ENCODE results near the gene GMDS.

Gene GMDS

GRCh38 chr6:1841136-1841535 lies 404.3 kb downstream of the GMDS start:
- no peak for DNase-seq (ENCODE audit: low read depth, low spot score)
- H3K4me3 ChIP-seq (ENCODE audit: low read length), result no peak overlapping the region

DNA sequence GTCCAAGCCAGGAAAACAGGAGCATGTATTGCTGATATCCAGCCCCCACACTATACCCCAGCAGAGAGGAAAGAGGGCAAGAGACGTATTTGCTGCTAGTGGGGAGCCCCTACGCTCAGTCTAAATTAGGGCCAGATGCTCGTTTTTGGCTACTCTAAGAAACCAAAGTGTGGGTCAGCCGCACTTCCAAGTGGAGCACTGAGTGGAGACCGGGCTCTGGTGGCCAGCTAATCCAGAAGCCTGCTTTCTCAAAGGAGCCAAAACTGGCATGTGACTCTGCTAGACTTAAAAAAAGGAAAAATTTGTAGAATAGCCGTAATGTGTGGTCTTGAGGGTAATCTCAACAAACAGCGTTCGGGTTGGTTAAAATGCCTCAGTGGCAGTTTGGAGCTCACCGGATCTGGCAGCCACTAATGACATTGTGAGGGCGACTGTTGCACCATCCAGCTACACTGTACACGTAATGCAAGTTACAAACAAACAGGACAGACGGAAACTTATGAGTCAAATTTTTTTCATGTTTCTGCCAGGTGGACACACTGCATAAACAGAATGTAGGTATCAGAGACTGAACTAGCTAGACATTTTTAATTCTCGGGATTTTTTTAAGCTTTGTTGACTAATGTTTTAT lies 404.8 kb downstream of the GMDS start:
- DNase-seq (ENCODE audit: low read depth, low spot score), result no peak
- no peak overlapping the region for H3K4me3 ChIP-seq (ENCODE audit: low read length)

DNA sequence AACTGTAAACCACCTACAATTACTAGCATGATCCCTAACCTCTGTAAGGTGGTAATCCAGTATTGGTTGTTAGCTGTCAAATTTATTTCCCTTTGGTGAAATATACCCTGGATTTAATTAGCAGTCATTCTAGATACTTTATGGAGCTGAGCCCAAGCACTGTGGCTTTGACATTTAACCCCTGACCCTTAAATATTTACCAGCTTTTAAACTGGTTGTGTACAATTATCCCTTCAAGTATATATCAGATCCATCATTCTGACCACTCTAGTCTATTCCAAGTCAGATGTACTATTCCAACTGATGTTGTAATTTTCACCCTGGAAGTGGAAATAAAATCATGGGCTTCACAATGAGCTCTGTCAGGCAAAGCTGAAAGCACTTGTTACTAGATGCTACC lies 406.0 kb downstream of the GMDS start:
- DNase-seq (ENCODE audit: low read depth, low spot score), result no peak
- no peak overlapping the region for H3K4me3 ChIP-seq (ENCODE audit: low read length)

- DNase-seq (ENCODE audit: low read depth, low spot score), result no peak
- no peak overlapping the region for H3K4me3 ChIP-seq (ENCODE audit: low read length)
Observed at GRCh38 chr6:1838604-1839213, 406.7 kb downstream of the GMDS start.

GRCh38 chr6:1837826-1838225 lies 407.6 kb downstream of the GMDS start:
- DNase-seq (ENCODE audit: low read depth, low spot score), result no peak
- no peak overlapping the region for H3K4me3 ChIP-seq (ENCODE audit: low read length)

DNA sequence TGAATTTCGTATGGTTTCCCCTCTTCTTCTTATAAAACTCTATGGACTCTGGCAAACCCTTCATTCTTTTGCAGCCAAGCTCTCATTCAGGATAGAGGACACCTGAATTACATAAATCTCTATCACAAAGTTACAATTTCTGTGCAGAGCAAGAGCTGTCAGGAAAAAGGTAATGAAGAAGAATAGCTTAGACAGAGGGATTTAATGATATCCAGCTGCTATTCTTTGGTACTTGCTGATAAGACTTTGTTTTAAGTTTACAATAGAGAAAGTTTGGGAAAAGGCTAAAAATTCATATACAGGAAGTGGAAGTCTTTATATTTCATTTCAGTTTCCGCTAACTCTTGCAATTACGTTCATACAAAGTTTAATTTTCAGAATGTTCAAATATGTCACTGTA lies 408.7 kb downstream of the GMDS start:
- DNase-seq (ENCODE audit: low read depth, low spot score), result no peak
- H3K4me3 ChIP-seq (ENCODE audit: low read length), result no peak overlapping the region

DNA sequence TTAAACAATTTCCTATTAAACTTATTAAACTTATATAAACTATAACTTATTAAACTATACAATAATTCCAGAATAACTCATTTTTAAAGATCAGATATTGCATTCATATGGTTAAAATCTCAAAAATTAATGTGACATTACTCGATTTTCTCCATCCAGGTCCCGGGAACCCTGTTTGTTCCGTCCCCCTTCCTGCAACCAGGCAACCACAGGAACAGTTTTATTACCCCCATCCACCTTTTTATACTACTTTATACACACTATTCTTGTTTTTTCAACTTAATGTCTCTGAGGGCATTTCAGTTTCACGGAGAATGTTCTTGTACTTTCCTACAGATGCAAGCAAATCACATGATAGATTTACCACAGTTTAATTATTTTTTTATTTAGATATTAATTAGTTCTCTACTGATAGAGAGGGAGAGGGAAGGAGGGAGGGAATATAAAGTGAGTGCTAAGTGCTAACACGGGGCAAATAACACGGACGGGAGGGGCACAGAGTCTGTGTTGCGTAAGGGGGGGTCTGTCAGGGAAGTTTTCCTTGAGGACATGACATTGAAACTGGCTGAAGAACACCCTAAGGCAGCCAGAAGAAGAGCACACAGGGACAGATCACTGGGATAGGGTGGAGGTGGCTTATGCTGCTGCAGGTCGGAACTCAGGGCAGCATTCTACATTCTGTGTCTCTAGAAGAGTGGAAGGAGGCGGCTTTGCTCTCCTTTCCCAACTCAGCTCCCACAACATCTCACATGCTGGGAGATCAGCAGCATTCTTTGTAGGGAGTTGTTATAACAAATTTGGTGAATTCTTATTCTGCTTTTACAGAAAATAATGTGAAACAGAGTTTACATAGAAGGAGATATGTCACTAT lies 410.5 kb downstream of the GMDS start:
- DNase-seq (ENCODE audit: low read depth, low spot score), result no peak
- no peak overlapping the region for H3K4me3 ChIP-seq (ENCODE audit: low read length)

DNA sequence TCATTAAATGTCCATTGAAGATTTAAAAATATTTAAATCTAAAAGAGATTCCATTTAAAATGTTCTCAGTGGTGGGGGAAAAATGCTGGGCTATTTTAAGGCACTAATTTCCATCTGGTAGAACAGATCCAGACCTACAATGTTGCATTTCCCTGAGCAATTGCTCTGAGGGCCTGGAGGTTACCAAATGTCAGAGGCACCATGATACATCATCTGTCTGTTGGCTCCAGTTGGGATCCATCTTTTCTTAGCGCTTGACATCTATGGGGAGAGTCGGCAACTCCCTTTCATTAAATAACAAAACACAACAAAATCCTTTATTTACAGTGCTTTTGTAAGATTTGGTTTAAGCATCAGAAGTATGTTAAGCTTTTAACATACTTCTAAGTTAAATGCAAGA lies 411.2 kb downstream of the GMDS start:
- no peak for DNase-seq (ENCODE audit: low read depth, low spot score)
- no peak overlapping the region for H3K4me3 ChIP-seq (ENCODE audit: low read length)

DNA sequence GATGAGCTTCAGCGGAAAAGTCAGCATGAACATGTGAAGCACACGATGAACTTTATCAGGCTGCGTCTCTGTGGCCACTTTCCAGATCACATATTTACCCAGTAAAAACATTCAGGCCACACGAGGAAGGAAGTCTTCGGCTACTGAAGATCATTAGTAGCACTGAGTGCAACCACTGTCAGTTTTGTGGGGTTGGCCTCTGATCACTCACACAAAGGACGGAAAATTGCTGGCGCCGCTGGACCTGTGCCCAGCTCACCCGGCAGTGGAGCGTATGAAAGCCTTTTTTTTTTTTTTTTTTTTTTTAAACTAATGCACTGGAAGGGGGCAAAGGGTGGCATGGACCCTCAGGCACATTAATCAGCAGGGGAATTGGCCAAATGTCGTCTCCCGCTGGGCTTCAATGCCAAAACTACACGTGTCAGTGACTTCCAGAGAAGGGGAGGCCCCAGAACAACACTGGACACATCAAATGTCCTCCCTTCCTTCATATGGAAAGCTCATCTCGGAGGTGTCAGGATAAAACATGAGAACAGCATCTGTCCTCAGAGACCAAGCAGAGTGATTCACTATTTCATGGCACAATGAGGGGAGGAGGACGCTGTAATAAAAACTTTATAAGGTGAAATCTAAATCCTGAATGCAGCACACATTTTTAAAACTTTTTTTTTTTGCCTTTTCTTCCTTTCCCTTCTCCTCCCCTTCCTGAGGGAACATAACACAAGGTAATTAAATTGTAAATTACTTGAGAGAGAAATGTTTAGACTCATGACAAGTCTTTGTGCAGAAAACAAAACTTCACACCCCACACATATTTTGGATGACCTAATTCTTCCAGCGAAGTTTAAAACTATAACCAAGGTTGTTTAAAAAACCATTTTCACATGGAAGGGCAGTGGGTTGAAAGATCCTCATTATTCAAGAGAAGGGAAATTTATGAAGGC lies 412.3 kb downstream of the GMDS start:
- DNase-seq (ENCODE audit: low read depth, low spot score), result no peak
- no peak overlapping the region for H3K4me3 ChIP-seq (ENCODE audit: low read length)

DNA sequence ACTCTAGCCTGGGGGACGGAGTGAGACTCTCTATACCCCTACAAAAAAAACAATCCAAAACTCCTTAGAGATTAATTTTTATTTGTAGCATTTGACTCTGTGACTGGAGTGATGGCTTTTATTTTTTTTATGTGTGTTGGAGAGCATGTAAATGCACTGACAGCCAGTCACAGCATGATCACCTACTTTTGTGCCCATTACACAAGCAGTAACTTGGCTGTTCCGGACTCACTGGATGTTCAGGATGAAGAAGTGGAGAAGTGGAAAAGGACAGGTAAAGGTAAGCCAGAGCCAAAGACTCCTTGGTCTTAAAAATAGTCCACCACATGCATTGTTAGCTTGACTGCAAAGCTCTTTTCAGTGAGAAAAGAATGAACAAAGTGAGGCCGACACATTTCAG lies 413.0 kb downstream of the GMDS start:
- no peak overlapping the region for H3K4me3 ChIP-seq (ENCODE audit: low read length)
- no peak for DNase-seq (ENCODE audit: low read depth, low spot score)

GRCh38 chr6:1827984-1828793 lies 417.2 kb downstream of the GMDS start:
- H3K4me3 ChIP-seq (ENCODE audit: low read length), result no peak overlapping the region
- no peak for DNase-seq (ENCODE audit: low read depth, low spot score)

DNA sequence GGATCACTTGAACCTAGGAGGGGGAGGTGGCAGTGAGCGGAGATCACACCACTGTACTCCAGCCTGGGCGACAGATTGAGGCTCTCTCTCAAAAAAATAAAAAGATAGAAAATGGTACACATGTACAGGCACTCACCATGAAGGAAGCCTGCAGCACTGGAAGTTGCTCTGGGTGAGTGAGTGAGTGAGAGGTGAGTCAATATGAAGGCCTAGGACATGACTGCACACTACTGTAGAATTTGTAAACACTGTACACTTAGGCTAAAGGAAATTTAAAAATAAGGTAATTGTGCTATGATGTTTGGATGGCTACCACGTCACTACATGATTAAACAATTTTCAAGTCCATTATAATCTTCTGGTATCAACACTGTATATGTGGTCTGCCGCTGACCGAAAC lies 419.5 kb downstream of the GMDS start:
- DNase-seq (ENCODE audit: low read depth, low spot score), result no peak
- no peak overlapping the region for H3K4me3 ChIP-seq (ENCODE audit: low read length)

DNA sequence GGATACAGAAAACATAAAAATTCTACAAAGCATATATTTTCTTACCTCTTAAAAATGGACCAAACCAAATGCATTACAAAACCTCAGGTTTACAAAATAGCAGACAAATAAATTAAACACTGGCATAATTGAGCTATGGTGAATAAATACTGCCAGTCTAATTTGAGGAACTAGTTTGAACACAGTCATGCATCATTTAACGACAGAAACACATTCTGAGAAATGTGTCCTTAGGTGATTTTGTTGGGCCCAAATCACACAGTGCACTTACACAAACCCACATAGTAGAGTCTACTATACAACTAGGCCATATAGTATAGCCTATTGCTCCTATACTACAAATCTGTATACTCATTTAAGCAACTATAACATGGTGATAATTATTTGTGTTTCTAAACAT lies 420.1 kb downstream of the GMDS start:
- DNase-seq (ENCODE audit: low read depth, low spot score), result no peak
- H3K4me3 ChIP-seq (ENCODE audit: low read length), result no peak overlapping the region

DNA sequence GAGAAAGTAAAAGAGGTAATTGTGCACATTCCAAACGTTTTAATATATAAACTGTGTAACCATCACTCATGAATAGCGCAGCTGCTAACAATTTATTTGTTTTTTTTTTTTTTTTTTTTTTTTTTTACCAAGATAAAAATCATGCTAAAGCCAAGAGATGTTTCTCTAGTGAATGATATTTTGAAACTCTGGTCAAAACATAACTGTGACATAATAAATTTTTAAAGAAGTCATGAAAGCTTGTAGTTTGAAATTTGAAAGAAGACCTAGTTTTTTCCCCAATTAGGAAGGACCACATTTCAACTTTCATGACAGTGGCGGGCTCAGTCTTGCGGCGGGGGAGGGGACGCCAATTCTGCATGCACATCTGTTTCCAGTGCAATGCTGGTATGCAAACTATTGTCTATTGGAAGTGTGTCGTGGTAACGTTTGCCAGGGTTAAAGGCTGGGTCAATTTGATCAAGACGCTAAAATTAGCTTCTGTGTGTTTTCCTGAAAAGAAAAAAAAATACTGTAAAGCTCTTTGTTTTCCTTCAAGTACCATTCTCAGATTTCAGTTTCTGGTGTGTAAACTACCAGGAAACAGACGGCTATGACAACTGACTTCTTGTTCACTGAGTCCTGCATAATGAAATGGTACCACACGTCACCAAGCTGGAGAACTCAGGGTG lies 423.8 kb downstream of the GMDS start:
- DNase-seq (ENCODE audit: low read depth, low spot score), result no peak
- H3K4me3 ChIP-seq (ENCODE audit: low read length), result no peak overlapping the region

GRCh38 chr6:1821164-1821512 lies 424.3 kb downstream of the GMDS start:
- no peak overlapping the region for H3K4me3 ChIP-seq (ENCODE audit: low read length)
- DNase-seq (ENCODE audit: low read depth, low spot score), result no peak

- no peak overlapping the region for H3K4me3 ChIP-seq (ENCODE audit: low read length)
- DNase-seq (ENCODE audit: low read depth, low spot score), result no peak
Observed at GRCh38 chr6:1820714-1821113, 424.7 kb downstream of the GMDS start.

- no peak overlapping the region for H3K4me3 ChIP-seq (ENCODE audit: low read length)
- no peak for DNase-seq (ENCODE audit: low read depth, low spot score)
Observed at GRCh38 chr6:1820165-1820564, 425.2 kb downstream of the GMDS start.

GRCh38 chr6:1819007-1819406 lies 426.4 kb downstream of the GMDS start:
- DNase-seq (ENCODE audit: low read depth, low spot score), result no peak
- H3K4me3 ChIP-seq (ENCODE audit: low read length), result no peak overlapping the region
